NCI-H2029 treated with DMSO at 0.1 percent for 48 hours (cell line): ENCODE data around the gene TMEM114.

Experiments
- DNase-seq: peaks from one replicate; lab custom pipeline; 2025; lab: John Stamatoyannopoulos, UW

TMEM114 gene

GRCh38 chr16:8589900-8590688, at the start of gene TMEM114:
TMEM114 (minus strand) TSS chr16:8590511; CDS start chr16:8589838, 673 bp downstream.
- DNase-seq = no peak

GRCh38 chr16:8639694-8640093, 49.4 kb upstream of the TMEM114 start:
- DNase-seq = no peak

- no peak for DNase-seq
These were observed 44.9 kb upstream of the TMEM114 start for GRCh38 chr16:8634991-8635736.

- DNase-seq = no peak
These were observed 42.4 kb upstream of the TMEM114 start for GRCh38 chr16:8632675-8633182.

DNA sequence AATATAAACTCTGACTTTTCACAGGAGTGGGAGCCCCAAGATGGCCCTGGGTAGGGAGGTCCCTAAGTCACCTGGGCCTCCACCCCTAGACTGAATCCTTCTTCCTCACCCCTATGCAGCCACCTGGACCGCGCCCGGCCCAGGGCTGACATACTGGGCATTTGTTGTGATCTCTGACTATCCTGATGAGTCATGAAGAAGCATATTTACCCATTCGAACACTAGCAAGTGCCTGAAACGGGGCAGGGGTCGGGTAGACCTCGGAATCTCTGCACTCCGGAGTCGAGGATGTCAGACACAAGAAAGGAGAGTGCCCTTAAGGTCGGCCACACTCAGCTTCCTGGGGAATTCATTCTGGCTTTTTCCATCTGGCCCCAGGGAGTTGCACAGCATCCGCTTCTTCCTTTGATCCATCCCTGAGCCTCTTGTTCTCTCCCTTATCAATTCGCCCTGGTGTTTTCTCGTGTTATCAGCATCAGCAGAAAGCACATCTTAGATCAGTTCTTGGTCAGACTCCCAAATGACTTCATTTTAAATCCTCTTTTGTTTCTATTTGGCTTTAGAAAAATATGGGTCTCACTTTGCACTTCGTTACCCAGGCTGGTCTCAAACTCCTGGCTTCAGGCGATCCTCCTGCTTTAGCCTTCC, 41.6 kb upstream of the TMEM114 start:
- DNase-seq = no peak

DNA sequence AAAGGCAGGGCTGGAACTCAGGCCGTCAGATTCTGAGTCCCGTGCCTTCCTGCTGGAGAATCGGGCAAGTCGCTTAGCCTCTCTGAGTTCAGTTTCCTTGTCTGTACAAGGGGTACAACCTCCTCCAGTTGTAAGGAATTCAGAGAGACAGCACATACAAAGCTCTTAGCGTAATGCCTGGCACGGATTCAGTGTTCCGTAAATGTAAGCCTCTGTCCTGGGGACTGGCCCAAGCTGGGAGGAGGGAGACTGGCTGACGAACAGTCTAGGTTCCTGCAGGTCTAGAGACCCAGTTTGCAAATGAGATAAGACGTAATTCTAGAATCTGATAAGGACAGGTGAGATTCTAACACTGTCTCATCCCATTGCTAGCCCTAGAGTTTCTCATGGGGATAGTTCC, 41.1 kb upstream of the TMEM114 start:
- DNase-seq = no peak

DNA sequence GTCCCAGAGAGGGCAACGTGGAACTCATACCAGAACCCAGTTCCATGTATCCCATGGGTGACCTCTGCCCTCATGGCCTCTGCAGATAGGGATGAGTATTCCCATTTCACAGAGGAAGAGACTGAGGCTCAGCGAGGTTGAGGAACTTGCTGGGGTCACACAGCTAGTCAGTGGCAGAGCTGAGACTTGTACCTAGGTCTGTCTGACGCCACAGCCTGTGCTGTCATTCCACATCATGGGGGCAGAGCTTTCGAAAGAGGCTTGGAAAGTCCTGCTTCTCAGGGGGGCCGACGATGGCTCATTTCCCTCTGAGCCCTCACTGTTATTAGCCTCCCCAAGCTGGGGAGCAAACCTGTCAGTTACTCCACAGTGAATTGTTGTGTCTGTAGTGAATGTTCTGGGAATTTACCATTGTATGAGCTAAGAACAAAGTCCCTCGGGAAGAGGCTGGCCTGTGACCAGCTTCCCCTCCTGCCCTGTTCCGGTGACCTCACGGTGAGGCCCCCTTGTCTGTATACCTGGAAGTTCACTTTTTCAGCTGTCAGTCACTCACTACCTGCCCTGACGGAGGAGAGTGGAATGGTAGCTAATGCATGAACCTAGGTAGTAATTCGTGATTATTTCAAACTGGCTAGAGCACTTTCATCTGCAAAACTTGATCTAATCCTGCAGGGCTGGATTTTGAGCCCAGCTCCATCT, 40.1 kb upstream of the TMEM114 start:
- DNase-seq = no peak

DNA sequence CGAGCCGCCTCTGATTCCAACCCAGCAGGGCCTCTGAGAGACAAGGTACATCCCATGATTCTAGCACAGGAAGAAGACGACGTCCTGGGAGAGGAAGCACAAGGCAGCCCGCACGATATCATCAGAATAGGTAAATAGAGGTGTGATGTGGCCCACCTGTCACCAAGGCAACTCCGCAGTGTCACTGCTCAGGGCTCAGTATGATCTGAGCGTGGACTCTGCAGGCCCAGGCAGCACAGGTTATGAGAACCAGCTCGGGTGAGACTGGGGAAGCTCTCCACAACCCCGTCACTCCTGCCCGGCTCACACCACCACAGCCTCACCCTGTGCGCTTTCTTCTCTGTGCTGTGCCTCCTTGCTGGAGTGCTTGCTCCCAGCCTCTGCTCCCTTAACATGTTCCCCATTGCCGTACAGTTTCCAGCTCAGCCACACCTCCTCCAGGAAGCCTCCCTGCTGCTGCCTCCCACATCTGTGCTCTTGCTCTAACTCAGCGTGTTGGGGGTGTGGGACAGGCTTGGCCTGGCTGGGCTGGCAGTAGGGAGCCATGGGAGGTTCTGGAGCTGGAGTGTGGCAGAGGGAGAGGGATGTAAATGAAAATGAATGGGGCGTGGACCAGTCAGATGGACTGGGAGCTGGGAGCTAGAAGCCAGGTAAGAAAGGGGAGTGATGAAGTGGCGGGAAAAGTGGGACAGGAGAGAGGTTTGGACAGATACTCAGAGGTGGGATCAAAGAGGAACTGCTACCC, 38.8 kb upstream of the TMEM114 start:
- DNase-seq = no peak

- no peak for DNase-seq
These were observed 37.1 kb upstream of the TMEM114 start for GRCh38 chr16:8627456-8627855.

GRCh38 chr16:8626946-8627345, 36.6 kb upstream of the TMEM114 start:
- no peak for DNase-seq

- no peak for DNase-seq
These were observed 35.3 kb upstream of the TMEM114 start for GRCh38 chr16:8625491-8626087.

DNA sequence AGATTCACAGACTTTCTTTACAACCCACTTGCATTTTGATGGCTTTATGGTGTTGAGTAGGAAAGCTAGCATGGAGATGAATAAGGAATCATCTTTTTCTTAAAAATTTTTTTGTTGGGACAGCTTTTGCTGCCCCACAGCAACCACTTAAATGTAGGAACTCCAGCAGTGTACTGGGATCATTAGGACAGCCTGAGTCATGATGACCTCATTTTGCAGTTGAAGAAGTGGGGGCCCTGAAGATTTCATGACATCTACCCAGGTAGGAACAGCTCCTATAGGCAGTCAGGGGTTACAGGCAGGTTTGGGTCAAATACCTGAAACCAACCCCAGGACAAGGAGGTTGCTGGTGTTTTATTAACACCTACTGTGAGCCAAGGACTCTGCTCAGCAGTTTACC, 33.3 kb upstream of the TMEM114 start:
- no peak for DNase-seq

DNA sequence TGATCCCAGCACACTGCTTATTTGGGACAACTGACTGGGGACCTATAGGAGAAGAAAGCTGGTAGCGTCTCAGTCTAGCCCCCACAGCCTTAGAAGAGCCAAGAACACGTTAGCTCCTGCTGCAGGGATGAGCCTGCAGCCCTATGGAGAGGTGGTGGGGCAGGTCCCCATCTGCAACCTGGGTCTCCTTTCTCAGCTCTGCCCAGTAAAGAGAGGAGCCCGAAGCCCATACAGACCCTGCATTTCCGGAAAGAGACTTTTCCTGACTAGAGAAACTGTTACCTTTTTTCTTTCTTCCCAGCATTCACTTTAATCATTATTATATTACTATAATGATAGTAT, 32.0 kb upstream of the TMEM114 start:
- no peak for DNase-seq

- no peak for DNase-seq
These were observed 31.4 kb upstream of the TMEM114 start, which contains the start of gene METTL22 for GRCh38 chr16:8621572-8622314. METTL22 (plus strand) TSS chr16:8621698; CDS start chr16:8625666, 3,968 bp downstream.

GRCh38 chr16:8621222-8621571, 30.9 kb upstream of the TMEM114 start:
- DNase-seq = peak; percentile 51

- no peak for DNase-seq
These were observed 30.2 kb upstream of the TMEM114 start for GRCh38 chr16:8620535-8620934.

DNA sequence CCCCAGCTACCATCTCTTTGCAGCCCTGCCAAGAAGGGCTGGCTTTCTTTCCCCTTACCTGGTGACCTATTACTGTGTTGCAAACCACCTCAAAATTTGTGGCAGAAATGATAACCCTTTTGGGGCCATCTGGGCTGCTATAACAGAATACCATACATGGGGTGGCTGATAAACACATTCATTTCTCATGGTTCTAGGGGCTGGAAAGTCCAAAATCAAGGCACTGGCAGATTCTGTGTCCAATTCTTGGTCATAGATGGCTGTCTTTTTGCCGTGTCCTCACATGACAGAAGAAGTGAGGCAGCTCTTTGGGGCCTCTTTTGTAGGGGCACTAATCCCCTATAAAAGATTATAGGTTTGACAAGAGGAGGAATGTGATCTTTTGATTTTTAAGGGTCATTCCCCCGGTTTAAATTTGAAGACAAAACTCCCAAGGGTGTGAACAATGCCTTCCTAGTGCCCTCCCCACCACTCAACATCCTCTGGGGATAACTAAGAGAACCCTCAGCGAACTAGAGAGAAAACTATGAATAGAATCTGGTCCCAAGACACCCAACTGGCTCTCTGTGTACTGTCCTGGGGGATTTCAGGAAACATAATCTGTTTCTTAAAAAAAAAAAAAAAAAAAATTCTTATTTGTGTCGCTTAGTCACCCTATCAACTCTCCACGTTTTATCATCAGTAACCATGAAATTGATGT, 29.5 kb upstream of the TMEM114 start:
- no peak for DNase-seq

DNA sequence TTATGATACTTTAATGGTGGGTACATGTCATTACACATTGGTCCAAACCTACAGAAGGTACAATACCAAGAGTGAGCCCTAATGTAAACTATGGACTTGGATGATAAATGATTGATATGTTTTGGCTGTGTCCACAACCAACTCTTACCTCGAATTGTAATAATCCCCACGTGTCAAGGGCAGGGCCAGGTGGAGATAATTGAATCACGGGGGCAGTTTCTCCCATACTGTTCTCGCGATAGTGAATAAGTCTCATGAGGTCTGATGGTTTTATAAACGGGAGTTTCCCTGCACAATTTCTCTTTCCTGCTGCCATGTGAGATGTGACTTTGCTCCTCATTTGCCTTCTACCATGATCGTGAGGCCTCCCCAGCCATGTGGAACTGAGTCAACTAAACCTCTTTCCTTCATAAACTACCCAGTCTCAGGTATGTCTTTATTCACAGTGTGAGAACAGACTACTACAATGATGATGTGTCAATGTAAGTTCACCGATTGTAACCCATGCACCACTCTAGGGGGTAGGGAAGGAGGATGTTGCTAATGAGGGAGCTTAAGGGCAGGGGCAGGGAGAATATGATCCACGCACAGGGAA, 24.2 kb upstream of the TMEM114 start:
- DNase-seq = no peak

DNA sequence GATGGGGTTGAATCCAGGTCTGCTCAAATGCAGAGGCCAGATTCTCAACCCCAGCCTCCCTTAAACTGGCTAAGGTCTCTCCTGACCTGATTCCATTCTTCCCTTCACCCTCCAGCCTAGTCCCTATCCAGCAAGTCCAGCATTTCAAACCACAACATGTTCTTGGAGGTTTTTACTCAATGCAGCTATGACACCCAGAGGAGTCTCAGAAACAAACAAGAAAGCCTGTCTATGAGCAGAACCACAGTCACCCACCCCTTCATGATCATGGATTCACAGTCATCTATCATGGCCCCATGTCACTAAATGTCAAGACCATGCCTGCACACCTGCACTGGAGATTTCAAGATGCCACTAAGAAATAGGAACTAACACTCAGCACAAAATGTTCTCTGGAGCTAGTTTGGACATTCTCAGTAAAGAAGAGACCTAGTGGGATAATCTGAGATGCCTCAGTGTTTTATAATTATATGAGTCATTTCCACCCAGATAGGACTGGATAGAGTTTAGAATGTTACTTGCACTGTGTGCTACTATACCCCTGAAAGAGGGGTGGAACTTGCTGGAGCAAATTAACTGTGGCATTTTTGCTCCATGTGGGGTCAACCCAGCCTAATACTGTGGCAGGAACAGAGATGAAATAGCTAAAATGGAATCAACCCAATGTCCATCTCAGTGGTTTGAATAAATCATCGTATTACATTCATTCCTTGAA, 21.7 kb upstream of the TMEM114 start:
- no peak for DNase-seq
